Gastroesophageal sphincter (tissue), 4 donors: ENCODE measurements around the gene SPOCD1. TPM values are rescaled to one million over a fixed set of nuclear protein-coding genes. Genes with fewer than 3 reads are reported as not detected.

Experiments
- ATAC-seq: fragments of 150-250 bp; one replicate; pipeline ENCODE4 v1.9.1; 2016; ENCODE audit warnings: mild to moderate bottlenecking, moderate library complexity
- H3K27ac ChIP-seq, 4 donors: fragments of 200-600 bp; sonication (generic) in 3 of 4; 1 replicate in 3 of 4; 2 replicates in 1 of 4; pipeline ENCODE4 v1.5.1; 2016 to 2019
- H3K27me3 ChIP-seq: fragments of 200-600 bp; sonication (generic); one replicate; pipeline ENCODE4 v1.5.1; 2019
- H3K36me3 ChIP-seq, 2 donors: fragments of 200-600 bp; sonication (generic); one replicate each; pipeline ENCODE4 v1.5.1; 2019; ENCODE audit warnings: control low read depth in 1 of 2
- H3K4me1 ChIP-seq, 3 donors: fragments of 200-600 bp; sonication (generic); 1 replicate in 2 of 3; 2 replicates in 1 of 3; pipeline ENCODE4 v1.5.1; 2016 to 2019; ENCODE audit warnings: control low read depth in 2 of 3
- H3K4me3 ChIP-seq, 2 donors: fragments of 200-600 bp; sonication (generic); one replicate each; pipeline ENCODE4 v1.5.1; 2019; ENCODE audit warnings: mild to moderate bottlenecking in 1 of 2, moderate library complexity in 1 of 2
- H3K9me3 ChIP-seq, 3 donors: fragments of 200-600 bp; sonication (generic); one replicate each; pipeline ENCODE4 v1.5.1; 2017 to 2019; ENCODE audit warnings: control low read depth in 2 of 3
- CTCF ChIP-seq, 4 experiments: fragments of 200-600 bp in 2 of 4; fragments of 450-650 bp in 2 of 4; sonication (generic) in 1 of 4; IDR thresholded peaks; one replicate each; pipeline ENCODE4 v1.5.1; 2017 to 2019; ENCODE audit warnings: antibody characterized with exemption in 4 of 4, mild to moderate bottlenecking in 2 of 4, moderate library complexity in 2 of 4
- EP300 ChIP-seq: sonication (generic); formaldehyde crosslinking; IDR thresholded peaks from one replicate; pipeline ENCODE4 v1.6.1; 2017; ENCODE audit warnings: antibody characterized with exemption, mild to moderate bottlenecking
- POLR2A ChIP-seq, 2 donors: fragments of 450-650 bp; IDR thresholded peaks; one replicate each; pipeline ENCODE4 v1.6.1; 2017; ENCODE audit warnings: antibody characterized with exemption in 2 of 2, mild to moderate bottlenecking in 2 of 2, moderate library complexity in 1 of 2
- POLR2AphosphoS5 ChIP-seq: sonication (generic); formaldehyde crosslinking; IDR thresholded peaks from one replicate; pipeline ENCODE4 v1.6.1; 2017; ENCODE audit warnings: antibody characterized with exemption
- WGBS, 2 donors: methylation state at CpG; one replicate each; pipeline ENCODE4 v1.1.5; 2018; ENCODE audit warnings: low coverage in 1 of 2; 5-methylcytosine and 5-hydroxymethylcytosine counted together
- total RNA-seq, 4 donors: library from RNA; depleted of rRNA; stranded (reverse); fragments of >200 nt; gene quantifications; one replicate each; pipeline ENCODE4 v1.1.0, GENCODE V29; 2016

SPOCD1 gene
- total RNA-seq, 4 donors from 2014 or later = 0.27 to 1.6 (median 1.3) TPM; not detected in 1

GRCh38 chr1:31797216-31797615, 18.6 kb downstream of the SPOCD1 start:
- Histone ChIP-seq H3K27ac (no peak overlapping the region), H3K4me1 (no peaks in the 10 kb centered on the region), H3K36me3 (no peaks in the 10 kb centered on the region), H3K4me3 (no peak overlapping the region), H3K27me3 (peaks cover 40% of the 10 kb centered on the region), H3K9me3 (no peaks in the 10 kb centered on the region)
- WGBS, 2 donors = 89 to 100% methylated on average over 3 of the region's 5 CpGs
- ATAC-seq = no peak
- TF ChIP-seq POLR2A (IDR thresholded peaks at IDR 0.05) (no peak), POLR2AphosphoS5 (no peak), EP300 (no peak), CTCF (IDR thresholded peaks at IDR 0.05) (no peak)

GRCh38 chr1:31796707-31797106, 19.1 kb downstream of the SPOCD1 start:
- no peak for ATAC-seq
- H3K4me1 ChIP-seq = no peaks in the 10 kb centered on the region
- no peaks in the 10 kb centered on the region for H3K36me3 ChIP-seq
- no peaks in the 10 kb centered on the region for H3K9me3 ChIP-seq
- H3K27ac ChIP-seq = no peak overlapping the region
- peaks cover 40% of the 10 kb centered on the region for H3K27me3 ChIP-seq
- no peak overlapping the region for H3K4me3 ChIP-seq
- WGBS, 2 donors = 87 to 93% methylated on average over 3 to 7 of the region's 7 CpGs
- no peak for TF ChIP-seq EP300
- no peak for TF ChIP-seq POLR2AphosphoS5
- TF ChIP-seq CTCF (IDR thresholded peaks at IDR 0.05) = no peak
- no peak for TF ChIP-seq POLR2A (IDR thresholded peaks at IDR 0.05)

GRCh38 chr1:31795801-31796621, 19.8 kb downstream of the SPOCD1 start:
- WGBS, 2 donors = 100% methylated on average over 1 of the region's 13 CpGs; no CpG with 5 or more reads in 1 of the 2 donors
- TF ChIP-seq CTCF (IDR thresholded peaks at IDR 0.05) (no peak), POLR2AphosphoS5 (peak; percentile 12)
- no peaks in the 10 kb centered on the region for H3K4me1 ChIP-seq
- no peaks in the 10 kb centered on the region for H3K36me3 ChIP-seq
- H3K27me3 ChIP-seq = peaks cover 40% of the 10 kb centered on the region
- no peak overlapping the region for H3K4me3 ChIP-seq
- H3K9me3 ChIP-seq = no peaks in the 10 kb centered on the region
- no peak for ATAC-seq
- no peak overlapping the region for H3K27ac ChIP-seq

- no peaks in the 10 kb centered on the region for H3K9me3 ChIP-seq
- H3K27ac ChIP-seq = no peak overlapping the region
- no peak for ATAC-seq
- no peaks in the 10 kb centered on the region for H3K4me1 ChIP-seq
- no peak for TF ChIP-seq CTCF (IDR thresholded peaks at IDR 0.05)
- no peak for TF ChIP-seq EP300
- TF ChIP-seq POLR2A (IDR thresholded peaks at IDR 0.05) = no peak
- TF ChIP-seq POLR2AphosphoS5 = no peak
- H3K27me3 ChIP-seq = peaks cover 40% of the 10 kb centered on the region
- H3K36me3 ChIP-seq = no peaks in the 10 kb centered on the region
- WGBS, 2 donors = 70 to 100% methylated on average over 1 to 2 of the region's 2 CpGs
- H3K4me3 ChIP-seq = no peak overlapping the region
These were observed 20.6 kb downstream of the SPOCD1 start for GRCh38 chr1:31795096-31795675.
